Measurements from ENCODE around the gene UPK1A.

UPK1A gene

DNA sequence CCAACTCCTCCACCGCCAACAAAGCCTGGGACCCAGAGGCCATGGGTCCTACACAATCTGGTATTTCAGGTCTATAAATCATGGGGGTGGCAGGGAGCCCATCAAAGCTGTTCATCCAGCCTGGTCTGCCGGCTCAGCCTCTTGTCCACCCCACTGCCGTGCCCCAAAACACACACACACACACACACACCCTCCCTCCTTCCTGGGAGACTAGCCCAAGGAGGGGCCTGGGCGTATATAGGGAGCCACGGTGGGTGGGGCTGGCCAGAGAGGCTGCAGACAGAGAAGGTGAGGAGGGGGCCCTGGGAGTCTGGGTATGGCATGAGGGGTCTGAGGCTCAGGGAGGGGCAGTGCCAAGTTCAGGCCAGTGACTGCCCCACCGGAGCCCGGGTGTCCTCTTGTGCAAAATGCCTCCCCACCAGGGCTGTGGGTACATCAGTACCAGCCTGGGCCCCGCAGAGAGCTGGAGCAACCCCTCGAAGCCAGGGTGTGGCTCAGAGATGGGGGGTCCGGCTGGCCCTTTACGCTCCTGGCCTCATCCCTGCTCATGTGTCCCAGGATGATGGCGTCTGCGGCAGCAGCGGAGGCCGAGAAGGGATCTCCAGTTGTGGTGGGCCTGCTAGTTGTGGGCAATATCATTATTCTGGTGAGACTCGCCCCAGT is at the start of gene UPK1A:
Gene UPK1A, plus strand, starts transcription at position 267 of the 663 bp plus-strand sequence. Its CDS starts 296 bp downstream, at position 563.
- DNase-seq: no peak

DNA sequence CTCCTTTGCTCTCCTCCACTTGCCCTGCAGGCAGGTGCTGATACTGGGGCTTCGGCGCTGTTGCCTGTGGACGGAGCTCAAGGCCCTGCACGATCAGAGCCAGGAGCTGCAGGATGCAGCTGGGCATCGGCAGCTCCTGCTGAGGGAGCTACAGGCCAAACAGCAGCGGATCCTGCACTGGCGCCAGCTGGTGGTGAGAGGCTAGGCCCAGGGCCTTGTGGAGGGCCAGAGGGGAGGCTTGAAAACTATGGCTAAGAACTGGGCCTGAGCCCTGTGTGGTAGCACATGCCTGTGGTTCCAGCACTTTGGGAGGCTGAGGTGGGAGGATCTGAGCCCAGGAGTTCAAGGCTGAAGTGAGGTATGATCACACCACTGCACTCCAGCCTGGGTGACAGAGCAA is 47.5 kb upstream of the UPK1A start:
- DNase-seq: no peak

DNA sequence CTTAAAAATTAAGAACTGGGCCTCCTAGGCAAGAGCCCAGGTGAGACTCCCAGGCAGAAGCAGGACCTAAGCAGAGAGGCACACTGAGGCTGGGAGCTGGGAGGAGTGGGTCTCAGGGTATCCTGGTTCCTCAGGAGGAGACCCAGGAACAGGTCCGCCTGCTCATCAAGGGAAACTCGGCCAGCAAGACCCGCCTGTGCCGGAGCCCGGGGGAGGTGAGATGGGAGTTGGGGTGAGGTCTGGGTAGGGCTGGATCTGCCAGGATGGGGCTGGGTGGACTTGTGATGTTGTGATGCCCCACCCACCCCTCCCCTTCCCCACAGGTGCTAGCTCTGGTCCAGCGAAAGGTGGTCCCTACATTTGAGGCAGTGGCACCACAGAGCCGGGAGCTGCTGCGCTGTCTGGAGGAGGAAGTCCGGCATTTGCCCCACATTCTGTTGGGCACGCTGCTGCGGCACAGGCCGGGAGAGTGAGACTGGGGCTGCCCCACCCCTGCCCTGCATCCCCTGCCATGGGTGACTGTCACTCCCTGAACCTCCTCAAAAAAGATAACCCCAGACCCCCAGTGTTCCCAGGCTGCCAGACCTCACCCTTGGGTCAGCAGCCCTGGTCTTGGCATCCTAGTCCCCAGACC is 46.9 kb upstream of the UPK1A start:
- no peak for DNase-seq

DNA sequence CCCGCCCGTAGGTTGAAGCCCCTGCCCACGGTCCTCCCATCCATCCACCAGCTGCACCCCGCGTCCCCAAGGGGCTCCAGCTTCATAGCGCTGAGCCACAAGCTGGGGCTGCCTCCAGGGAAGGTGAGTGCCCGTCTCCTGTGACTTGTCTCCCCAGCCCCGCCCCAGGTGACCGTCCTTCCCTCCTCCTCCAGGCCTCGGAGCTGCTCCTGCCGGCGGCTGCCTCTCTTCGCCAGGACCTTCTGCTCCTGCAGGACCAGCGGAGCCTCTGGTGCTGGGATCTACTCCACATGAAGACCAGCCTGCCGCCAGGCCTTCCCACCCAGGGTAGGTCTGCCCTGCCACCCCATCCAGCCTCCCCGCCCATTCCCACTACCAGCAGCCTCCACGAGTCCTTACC is 46.3 kb upstream of the UPK1A start:
- DNase-seq: no peak

DNA sequence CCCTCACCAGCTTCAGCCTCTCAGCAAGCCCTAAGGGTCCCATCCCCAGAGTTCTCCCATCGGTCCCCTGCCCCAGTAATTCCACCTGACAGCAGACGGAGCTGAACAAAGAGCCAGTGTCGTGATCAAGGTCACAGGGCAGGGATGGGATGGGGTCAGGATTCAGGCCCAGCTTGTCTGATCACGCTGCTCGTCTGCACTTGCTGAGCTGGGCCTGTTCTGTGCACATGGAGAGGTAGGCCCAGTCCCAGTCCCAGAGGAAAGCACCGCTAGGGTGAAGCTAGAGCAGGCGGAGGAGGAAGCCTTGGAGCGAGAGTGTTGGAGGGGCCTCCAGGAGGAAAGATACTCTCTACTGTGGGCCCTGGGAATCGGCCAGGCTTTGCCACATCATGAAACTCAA is 44.6 kb upstream of the UPK1A start:
- DNase-seq: no peak

DNA sequence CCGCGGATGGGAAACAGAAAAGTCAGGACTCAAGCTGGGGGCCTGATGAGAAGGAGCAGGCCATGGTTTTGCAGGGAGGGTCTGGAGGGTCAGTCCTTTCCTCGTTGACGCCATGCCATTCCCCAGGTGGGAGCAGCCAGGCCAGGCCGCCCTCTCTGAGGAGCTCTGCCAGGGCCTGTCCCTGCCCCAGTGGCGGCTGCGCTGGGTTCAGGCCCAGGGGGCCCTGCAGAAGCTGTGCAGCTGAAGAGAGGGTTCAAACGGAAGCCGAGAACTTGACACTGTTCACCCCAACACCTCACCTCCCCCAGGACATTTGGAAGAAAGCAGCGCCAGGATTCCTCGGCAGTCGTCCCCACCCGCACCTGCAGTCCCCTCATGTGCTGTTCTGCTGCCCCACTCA is 43.6 kb upstream of the UPK1A start:
- no peak for DNase-seq

DNA sequence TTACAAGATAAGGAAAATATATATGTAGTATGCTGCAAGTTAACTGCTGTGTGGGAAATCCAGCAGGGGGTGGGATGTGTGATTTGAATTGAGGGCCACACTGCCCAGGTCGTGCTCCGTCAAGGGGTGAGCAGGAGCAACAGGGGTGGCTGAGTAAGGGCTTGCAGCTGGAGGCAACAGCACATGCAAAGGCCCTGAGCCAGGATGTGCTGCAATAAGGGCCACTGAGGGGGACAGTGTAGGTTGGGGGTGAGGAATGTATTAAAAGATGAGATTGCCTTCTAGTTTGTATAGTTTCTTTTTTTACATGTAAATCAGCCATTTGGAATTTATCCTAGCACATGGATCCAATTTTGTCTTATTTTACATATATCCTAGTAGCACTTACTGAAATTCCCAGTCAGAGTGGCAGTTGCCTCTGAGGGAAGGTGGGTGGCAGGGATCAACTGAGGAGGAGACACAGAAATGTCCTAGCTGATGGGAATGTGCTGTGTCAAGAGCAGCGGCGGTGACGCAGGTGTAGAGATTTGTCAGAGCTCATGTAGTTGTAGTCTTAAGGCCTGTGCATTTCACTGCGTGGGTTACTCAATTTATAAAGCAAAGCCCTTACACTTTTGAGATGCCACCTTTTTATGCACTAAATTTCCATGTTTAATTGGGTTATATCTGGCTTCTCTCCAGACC is 42.8 kb upstream of the UPK1A start:
- DNase-seq: no peak

DNA sequence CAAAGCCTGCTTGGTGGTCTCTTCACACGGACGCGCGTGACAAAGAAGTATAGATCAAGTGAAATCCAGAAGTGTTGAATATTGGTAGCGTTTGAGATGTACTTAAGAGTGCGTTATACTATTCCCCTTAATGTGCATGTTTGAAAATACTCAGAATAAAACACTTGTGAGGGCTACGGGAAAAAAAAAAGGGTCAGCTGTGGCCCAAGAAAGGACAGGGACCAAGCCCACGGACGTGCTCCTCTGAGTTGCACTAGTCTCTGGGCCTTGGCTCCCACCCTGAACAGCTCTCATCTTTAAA is 38.1 kb upstream of the UPK1A start:
- DNase-seq: no peak

DNA sequence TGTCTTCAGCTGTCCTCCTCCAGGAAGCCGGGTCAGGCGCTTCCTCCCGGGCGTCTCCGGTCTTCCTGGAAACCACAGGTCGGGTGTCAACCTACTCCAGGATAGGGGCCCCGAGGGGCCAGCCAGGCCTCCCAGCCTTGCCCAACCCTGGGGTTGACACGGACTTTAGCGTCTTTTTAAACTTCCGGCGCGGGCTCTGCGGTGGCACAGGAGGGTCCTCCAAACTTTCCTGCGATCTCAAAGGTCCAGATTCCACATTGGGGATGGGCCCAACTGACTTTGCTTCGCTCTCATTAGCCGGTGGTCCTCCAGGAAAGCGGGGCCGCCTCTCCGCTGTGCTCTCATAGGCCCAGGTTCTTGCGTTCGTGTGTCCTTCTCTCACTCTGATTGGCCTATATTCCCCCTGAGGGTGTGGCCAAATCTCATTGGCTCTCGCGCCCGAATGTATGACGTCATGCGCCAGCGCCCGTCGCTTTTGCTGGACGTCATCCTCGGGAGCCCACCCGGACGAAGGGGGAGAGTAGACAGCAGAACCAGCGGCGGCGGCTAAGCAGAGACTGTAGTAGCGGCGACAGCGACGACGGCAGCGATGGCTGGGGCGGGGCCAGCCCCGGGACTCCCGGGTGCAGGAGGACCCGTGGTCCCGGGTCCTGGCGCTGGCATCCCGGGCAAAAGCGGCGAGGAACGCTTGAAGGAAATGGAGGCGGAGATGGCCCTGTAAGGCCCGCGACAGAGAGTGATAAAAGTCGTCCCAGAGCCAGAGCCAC is 37.6 kb upstream of the UPK1A start, which contains the start of gene RBM42:
Gene RBM42, plus strand, starts transcription at position 472 of the 767 bp plus-strand sequence. Its CDS starts 118 bp downstream, at position 590.
- peak; percentile 100 for DNase-seq

DNA sequence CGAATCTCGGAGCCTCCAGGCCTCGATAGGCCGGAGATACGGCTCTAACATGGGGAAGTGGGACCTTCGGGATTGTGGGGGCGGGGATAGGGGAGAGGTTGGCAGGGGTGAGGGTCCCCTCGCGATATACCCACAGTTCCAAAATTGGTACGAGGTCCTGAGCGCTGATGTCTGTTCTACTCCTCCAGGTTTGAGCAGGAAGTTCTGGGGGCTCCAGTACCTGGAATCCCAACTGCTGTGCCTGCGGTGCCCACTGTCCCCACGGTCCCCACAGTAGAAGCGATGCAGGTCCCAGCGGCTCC is 37.0 kb upstream of the UPK1A start:
- no peak for DNase-seq

DNA sequence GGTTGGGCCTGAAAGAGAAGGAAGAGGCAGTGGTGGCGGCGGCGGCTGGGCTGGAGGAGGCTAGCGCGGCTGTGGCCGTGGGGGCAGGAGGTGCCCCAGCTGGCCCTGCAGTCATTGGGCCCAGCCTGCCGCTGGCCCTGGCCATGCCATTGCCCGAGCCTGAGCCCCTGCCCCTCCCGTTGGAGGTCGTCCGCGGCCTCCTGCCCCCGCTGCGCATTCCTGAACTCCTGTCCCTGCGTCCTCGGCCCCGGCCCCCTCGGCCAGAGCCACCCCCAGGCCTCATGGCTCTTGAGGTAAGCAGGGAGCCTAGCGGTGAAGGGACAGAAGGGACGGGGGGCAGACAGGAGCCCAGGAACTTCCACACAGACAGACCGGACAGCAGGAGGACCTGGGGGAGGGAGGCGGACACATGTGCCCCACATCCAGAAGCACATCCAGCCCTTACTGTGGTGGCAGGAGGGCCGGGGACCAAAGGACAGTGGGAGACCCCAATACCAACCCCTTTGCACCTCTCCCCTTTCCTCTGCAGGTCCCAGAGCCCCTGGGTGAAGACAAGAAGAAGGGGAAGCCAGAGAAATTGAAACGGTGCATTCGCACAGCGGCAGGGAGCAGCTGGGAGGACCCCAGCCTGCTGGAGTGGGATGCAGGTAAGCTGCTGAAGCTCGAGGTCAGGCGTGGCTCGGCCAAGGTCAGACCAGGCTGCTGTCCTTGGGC is 32.4 kb upstream of the UPK1A start:
- no peak for DNase-seq

DNA sequence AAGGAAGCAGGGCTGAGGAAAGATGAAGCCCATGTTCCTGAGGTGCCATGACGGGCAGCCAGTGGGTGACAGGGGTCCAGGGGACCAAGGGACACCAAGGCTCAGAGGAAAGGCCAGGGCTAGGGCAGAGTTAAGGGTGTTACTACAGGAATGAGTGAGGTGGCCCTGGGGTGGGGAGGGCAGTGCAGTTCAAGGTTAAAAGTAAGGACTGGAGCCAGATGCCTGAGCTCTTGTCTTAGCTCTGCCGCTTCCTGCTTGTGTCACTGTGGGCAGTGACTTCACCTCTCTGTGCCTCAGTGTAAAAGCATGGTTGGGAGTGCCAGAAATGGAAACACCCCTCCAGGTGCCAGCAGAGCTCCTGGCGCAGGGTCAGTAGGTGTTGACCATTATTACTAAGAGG is 29.7 kb upstream of the UPK1A start:
- DNase-seq: no peak

DNA sequence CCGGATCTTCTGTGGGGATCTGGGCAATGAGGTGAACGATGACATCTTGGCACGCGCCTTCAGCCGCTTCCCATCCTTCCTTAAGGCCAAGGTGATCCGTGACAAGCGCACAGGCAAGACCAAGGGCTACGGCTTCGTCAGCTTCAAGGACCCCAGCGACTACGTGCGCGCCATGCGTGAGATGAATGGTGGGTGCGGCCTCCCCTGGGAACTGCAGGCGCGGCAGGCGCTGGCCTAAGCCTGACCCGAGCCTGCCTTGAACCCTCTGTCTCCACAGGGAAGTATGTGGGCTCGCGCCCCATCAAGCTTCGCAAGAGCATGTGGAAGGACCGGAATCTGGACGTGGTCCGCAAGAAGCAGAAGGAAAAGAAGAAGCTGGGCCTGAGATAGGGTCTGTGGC is 29.2 kb upstream of the UPK1A start:
- no peak for DNase-seq

DNA sequence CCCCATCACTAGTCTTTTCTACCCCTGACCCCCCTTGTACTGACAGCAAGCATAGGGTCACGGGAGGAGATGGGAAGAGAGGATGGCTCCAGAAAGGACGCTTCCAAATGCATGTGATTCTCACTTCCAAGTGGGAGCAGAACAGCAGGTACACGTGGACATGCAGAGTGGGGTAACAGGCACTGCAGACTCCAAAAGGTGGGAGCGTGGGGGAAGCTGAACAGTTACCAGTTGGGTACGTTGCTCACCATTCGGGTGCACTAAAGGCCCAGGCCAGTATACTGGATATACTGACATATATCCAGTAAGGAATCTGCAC is 27.0 kb upstream of the UPK1A start:
- DNase-seq: no peak

DNA sequence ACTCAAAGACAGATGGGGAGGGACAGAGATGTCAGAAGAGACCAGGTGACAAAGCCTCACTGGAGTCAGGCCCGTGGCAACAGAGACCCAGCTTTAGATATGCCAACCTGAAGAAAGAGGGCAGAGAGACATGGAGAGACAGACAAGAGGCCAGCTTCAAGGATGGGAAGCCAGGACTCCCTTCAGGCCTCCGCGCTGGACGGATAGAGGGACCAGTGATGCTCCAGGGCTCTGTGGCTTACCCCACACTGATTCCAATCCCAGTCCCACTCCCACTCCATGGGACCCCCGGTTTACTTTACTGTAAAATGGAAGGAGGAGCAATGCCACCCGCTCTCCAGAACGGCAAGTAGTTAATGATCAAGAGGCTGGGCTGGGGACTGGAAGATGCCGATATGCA is 26.5 kb upstream of the UPK1A start:
- no peak for DNase-seq

DNA sequence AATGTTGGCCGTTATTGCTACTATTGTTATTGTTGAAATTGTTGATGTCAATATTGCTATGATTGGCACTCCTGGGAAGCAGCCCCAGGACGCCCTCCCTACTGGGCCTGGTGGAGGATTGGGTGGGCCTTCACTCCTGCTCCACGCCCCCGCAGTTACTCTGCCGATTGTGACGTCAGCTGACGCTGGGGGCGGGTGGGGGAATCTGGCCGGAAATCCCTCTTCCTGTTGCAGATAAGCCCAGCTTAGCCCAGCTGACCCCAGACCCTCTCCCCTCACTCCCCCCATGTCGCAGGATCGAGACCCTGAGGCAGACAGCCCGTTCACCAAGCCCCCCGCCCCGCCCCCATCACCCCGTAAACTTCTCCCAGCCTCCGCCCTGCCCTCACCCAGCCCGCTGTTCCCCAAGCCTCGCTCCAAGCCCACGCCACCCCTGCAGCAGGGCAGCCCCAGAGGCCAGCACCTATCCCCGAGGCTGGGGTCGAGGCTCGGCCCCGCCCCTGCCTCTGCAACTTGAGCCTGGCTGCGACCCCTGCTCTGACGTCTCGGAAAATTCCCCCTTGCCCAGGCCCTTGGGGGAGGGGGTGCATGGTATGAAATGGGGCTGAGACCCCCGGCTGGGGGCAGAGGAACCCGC is 24.7 kb upstream of the UPK1A start, which contains the start of gene ETV2:
Gene ETV2, plus strand, starts transcription at position 231 of the 637 bp plus-strand sequence. CDS start 716 bp downstream, outside the sequence.
- DNase-seq: peak; percentile 69

DNA sequence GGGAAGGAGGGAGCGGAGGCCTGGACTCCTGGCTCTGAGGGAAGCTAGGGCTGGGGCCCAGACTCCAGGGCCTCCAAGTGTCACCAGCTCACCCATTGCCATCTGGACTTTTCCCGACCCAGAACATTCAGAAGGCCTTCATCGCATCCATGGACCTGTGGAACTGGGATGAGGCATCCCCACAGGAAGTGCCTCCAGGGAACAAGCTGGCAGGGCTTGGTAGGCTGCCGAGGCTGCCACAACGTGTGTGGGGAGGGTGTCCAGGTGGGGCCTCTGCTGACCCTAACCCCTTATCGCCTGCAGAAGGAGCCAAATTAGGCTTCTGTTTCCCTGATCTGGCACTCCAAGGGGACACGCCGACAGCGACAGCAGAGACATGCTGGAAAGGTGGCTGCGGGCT is 24.0 kb upstream of the UPK1A start:
- DNase-seq: no peak

DNA sequence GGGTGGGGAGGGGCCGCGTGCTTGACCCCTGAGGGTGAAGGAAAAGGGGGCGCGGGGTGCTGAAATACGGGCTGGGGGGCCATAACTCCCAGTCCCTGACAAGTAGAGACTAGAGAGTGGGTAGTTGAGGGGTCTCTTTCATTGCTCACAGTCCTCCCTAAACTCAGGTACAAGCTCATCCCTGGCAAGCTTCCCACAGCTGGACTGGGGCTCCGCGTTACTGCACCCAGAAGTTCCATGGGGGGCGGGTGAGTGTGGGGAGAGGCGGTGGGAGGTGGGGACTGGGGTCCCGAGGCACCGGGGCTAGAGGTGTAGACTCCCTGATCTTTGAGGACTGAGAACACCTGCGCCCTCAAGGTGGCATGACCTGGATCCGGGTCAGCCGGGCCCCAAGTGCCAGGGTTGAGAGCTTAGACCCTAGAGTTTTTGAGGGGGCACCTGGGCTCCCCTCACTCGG is 23.5 kb upstream of the UPK1A start:
- no peak for DNase-seq

DNA sequence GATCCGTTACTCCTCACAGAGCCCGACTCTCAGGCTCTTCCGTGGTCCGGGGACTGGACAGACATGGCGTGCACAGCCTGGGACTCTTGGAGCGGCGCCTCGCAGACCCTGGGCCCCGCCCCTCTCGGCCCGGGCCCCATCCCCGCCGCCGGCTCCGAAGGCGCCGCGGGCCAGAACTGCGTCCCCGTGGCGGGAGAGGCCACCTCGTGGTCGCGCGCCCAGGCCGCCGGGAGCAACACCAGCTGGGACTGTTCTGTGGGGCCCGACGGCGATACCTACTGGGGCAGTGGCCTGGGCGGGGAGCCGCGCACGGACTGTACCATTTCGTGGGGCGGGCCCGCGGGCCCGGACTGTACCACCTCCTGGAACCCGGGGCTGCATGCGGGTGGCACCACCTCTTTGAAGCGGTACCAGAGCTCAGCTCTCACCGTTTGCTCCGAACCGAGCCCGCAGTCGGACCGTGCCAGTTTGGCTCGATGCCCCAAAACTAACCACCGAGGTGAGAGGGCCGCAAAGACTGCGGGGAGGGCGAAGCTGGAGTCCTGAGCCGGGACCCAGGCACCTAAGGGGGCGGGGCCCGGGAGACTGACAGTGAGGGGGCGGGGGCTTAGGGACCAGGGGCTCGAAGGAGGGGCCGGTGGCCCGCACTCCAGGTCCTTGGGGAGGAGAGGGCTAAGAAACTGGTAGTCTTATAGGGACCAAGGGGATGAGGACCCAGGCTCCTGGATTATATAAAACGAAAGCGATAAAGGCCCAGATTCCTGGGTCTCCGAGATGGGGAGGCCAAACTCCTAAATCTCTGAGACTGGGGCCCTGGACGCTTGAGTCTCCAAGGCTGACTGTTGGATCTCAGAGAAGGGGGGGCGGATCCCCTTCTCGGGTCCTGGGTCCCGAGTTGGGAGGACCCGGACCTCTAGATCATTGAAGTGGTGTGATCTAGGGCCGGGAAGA is 22.8 kb upstream of the UPK1A start:
- peak; percentile 95 for DNase-seq

DNA sequence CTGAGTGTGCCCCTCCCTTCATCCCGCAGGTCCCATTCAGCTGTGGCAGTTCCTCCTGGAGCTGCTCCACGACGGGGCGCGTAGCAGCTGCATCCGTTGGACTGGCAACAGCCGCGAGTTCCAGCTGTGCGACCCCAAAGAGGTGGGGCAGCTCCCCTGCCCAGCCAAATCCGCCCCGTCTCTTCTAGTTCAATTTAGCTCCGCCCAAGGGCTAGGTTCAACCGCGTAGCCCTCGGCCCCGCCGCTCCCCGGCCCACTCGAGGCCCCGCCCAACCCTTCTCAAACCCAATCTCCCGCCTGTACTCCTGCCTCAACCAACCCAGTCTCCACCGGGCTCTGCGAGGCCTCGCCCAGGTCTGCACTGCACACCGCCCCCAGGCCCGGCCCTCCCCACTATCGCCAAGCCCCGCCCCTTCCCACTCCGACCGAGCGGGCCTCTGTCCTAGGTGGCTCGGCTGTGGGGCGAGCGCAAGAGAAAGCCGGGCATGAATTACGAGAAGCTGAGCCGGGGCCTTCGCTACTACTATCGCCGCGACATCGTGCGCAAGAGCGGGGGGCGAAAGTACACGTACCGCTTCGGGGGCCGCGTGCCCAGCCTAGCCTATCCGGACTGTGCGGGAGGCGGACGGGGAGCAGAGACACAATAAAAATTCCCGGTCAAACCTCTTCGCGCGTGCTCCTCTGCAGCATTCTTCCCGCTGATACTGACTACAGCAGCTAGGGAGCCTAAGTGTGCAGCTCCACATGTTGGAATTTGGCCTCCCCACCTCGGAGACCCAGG is 21.9 kb upstream of the UPK1A start:
- peak; percentile 99 for DNase-seq

All from OCI-M1 (cell line).